CD4-positive, alpha-beta T cell treated with Interleukin-17A for 4 hours (primary cell): ENCODE results near the gene LHX4.

Source experiments
- DNase-seq: peaks from one replicate; pipeline ENCODE4 v3.0.0-alpha.2; 2020; ENCODE audit warnings: mixed read lengths

Gene LHX4

GRCh38 chr1:180247061-180247460, 17.0 kb downstream of the LHX4 start:
- DNase-seq = peak; percentile 1

- DNase-seq = no peak
Measured at GRCh38 chr1:180247580-180247979, 17.5 kb downstream of the LHX4 start.

GRCh38 chr1:180248176-180248575, 18.1 kb downstream of the LHX4 start:
- DNase-seq = no peak

- DNase-seq = no peak
Measured at GRCh38 chr1:180248731-180249681, 18.9 kb downstream of the LHX4 start.

GRCh38 chr1:180249725-180250498, 19.8 kb downstream of the LHX4 start:
- no peak for DNase-seq

GRCh38 chr1:180250499-180250770, 20.4 kb downstream of the LHX4 start:
- DNase-seq = no peak

- DNase-seq = no peak
Measured at GRCh38 chr1:180250883-180251509, 20.9 kb downstream of the LHX4 start.

- no peak for DNase-seq
Measured at GRCh38 chr1:180251526-180252305, 21.7 kb downstream of the LHX4 start.

- peak; percentile 72 for DNase-seq
Measured at GRCh38 chr1:180252638-180253536, 22.8 kb downstream of the LHX4 start.

GRCh38 chr1:180253585-180254495, 23.8 kb downstream of the LHX4 start:
- DNase-seq = no peak

GRCh38 chr1:180254496-180254819, 24.4 kb downstream of the LHX4 start:
- DNase-seq = no peak

- DNase-seq = no peak
Measured at GRCh38 chr1:180254854-180255253, 24.8 kb downstream of the LHX4 start.

GRCh38 chr1:180255536-180256340, 25.7 kb downstream of the LHX4 start:
- no peak for DNase-seq

GRCh38 chr1:180256341-180257027, 26.4 kb downstream of the LHX4 start:
- no peak for DNase-seq

GRCh38 chr1:180257028-180257386, 26.9 kb downstream of the LHX4 start:
- no peak for DNase-seq

GRCh38 chr1:180257486-180257885, 27.4 kb downstream of the LHX4 start:
- no peak for DNase-seq

GRCh38 chr1:180258290-180258689, 28.2 kb downstream of the LHX4 start:
- no peak for DNase-seq

- DNase-seq = no peak
Measured at GRCh38 chr1:180258935-180259334, 28.9 kb downstream of the LHX4 start.
